Measurements from ENCODE around the gene MS4A8.

DNA sequence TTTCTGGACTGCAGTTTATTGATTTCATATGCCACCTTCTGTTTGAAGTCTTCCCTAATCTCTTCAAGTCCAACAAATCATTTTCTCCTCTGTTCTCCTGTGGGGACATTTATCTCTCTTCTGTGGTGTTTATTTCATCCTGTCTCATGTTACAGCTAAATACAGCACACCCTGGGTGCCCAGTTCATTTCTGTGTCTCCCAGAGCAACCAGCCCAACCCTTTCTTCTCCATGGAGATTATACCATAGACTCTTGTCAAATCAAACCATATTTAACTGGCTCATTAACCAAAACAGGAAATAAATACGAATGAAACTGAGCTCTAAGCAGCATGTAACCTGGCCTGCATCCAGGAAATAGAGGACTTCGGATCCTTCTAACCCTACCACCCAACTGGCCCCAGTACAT lies at the start of gene MS4A8:
- TF ChIP-seq RAD21 (IDR thresholded peaks at IDR 0.05; ENCODE audit: low read depth) = no peak
- TF ChIP-seq REST (IDR thresholded peaks at IDR 0.05; ENCODE audit: low read depth) = no peak
- no peak for TF ChIP-seq USF1 (IDR thresholded peaks at IDR 0.05)
- no peak for TF ChIP-seq YY1 (IDR thresholded peaks at IDR 0.05; ENCODE audit: low read depth)
- no peak for TF ChIP-seq NFIC (IDR thresholded peaks at IDR 0.05)
- no peak for TF ChIP-seq FOXM1 (IDR thresholded peaks at IDR 0.05; ENCODE audit: borderline replicate concordance, low read depth)
- TF ChIP-seq, protein P1, sequence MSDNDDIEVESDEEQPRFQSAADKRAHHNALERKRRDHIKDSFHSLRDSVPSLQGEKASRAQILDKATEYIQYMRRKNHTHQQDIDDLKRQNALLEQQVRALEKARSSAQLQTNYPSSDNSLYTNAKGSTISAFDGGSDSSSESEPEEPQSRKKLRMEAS (IDR thresholded peaks at IDR 0.05) = no peak

All from Ishikawa (cell line).